ENCODE data around the gene DDX27. TPM values are rescaled to one million over a fixed set of nuclear protein-coding genes. Genes with fewer than 3 reads are reported as not detected.
"Not testable (repeated sequence)": the region's sequence is repeated elsewhere in the genome, so short reads cannot be mapped to it uniquely, and the experiment has no call there.

The DDX27 gene
- total RNA-seq, 1 donor = 34.0 TPM

- no peaks in the 10 kb centered on the region for H3K4me1 ChIP-seq (ENCODE audit: insufficient read depth, low read length)
- peaks cover 86% of the 10 kb centered on the region for H3K79me2 ChIP-seq (ENCODE audit: insufficient read depth, low read length)
- no peak overlapping the region for H2AFZ ChIP-seq (ENCODE audit: low read length)
- no peak overlapping the region for H3K4me3 ChIP-seq (ENCODE audit: insufficient read depth, low read length)
- no peaks in the 10 kb centered on the region for H3K9me3 ChIP-seq (ENCODE audit: low read depth, low read length)
- peaks cover 45% of the 10 kb centered on the region for H4K20me1 ChIP-seq (ENCODE audit: insufficient read depth, low read length)
- no peaks in the 10 kb centered on the region for H3K27me3 ChIP-seq (ENCODE audit: insufficient read depth, low read length)
- no peak overlapping the region for H3K4me2 ChIP-seq (ENCODE audit: insufficient read depth, low read length)
- no peak for DNase-seq (ENCODE audit: insufficient read length, low spot score, missing footprints)
- TF ChIP-seq CTCF (IDR thresholded peaks at IDR 0.05; ENCODE audit: extremely low read depth, low read depth, low read length) = no peak
- no peaks in the 10 kb centered on the region for H3K36me3 ChIP-seq (ENCODE audit: insufficient read depth, low read length)
- no peak overlapping the region for H3K27ac ChIP-seq (ENCODE audit: low read depth, low read length)
Measured at GRCh38 chr20:49179368-49180277, 39.6 kb upstream of the DDX27 start.

- Histone ChIP-seq H3K9me3 (ENCODE audit: low read depth, low read length) (no peaks in the 10 kb centered on the region), H3K4me1 (ENCODE audit: insufficient read depth, low read length) (peaks cover 3% of the 10 kb centered on the region), H3K27ac (ENCODE audit: low read depth, low read length) (no peak overlapping the region), H3K4me2 (ENCODE audit: insufficient read depth, low read length) (no peak overlapping the region), H3K79me2 (ENCODE audit: insufficient read depth, low read length) (peaks cover 94% of the 10 kb centered on the region), H2AFZ (ENCODE audit: low read length) (no peak overlapping the region), H3K36me3 (ENCODE audit: insufficient read depth, low read length) (no peaks in the 10 kb centered on the region), H4K20me1 (ENCODE audit: insufficient read depth, low read length) (peaks cover 58% of the 10 kb centered on the region), H3K27me3 (ENCODE audit: insufficient read depth, low read length) (no peaks in the 10 kb centered on the region), H3K4me3 (ENCODE audit: insufficient read depth, low read length) (no peak overlapping the region)
- TF ChIP-seq CTCF (IDR thresholded peaks at IDR 0.05; ENCODE audit: extremely low read depth, low read depth, low read length) = no peak
- DNase-seq (ENCODE audit: insufficient read length, low spot score, missing footprints) = no peak
Measured at GRCh38 chr20:49181265-49181877, 37.8 kb upstream of the DDX27 start.

GRCh38 chr20:49183444-49183843, 35.8 kb upstream of the DDX27 start:
- Histone ChIP-seq H3K4me2 (ENCODE audit: insufficient read depth, low read length) (no peak overlapping the region), H3K27ac (ENCODE audit: low read depth, low read length) (no peak overlapping the region), H3K79me2 (ENCODE audit: insufficient read depth, low read length) (peaks cover 92% of the 10 kb centered on the region), H3K36me3 (ENCODE audit: insufficient read depth, low read length) (no peaks in the 10 kb centered on the region), H4K20me1 (ENCODE audit: insufficient read depth, low read length) (peaks cover 65% of the 10 kb centered on the region), H3K9me3 (ENCODE audit: low read depth, low read length) (no peaks in the 10 kb centered on the region), H3K4me1 (ENCODE audit: insufficient read depth, low read length) (peaks cover 10% of the 10 kb centered on the region), H3K27me3 (ENCODE audit: insufficient read depth, low read length) (no peaks in the 10 kb centered on the region), H2AFZ (ENCODE audit: low read length) (no peak overlapping the region), H3K4me3 (ENCODE audit: insufficient read depth, low read length) (no peak overlapping the region)
- no peak for DNase-seq (ENCODE audit: insufficient read length, low spot score, missing footprints)
- TF ChIP-seq CTCF (IDR thresholded peaks at IDR 0.05; ENCODE audit: extremely low read depth, low read depth, low read length) = no peak

GRCh38 chr20:49184084-49184501, 35.1 kb upstream of the DDX27 start:
- not testable (repeated sequence) for H3K4me3 ChIP-seq (ENCODE audit: insufficient read depth, low read length); H2AFZ ChIP-seq (ENCODE audit: low read length); DNase-seq (ENCODE audit: insufficient read length, low spot score, missing footprints); H3K27ac ChIP-seq (ENCODE audit: low read depth, low read length); H3K36me3 ChIP-seq (ENCODE audit: insufficient read depth, low read length); H3K4me2 ChIP-seq (ENCODE audit: insufficient read depth, low read length); H3K27me3 ChIP-seq (ENCODE audit: insufficient read depth, low read length); H3K9me3 ChIP-seq (ENCODE audit: low read depth, low read length)
- H4K20me1 ChIP-seq (ENCODE audit: insufficient read depth, low read length) = peaks cover 64% of the 10 kb centered on the region
- peaks cover 89% of the 10 kb centered on the region for H3K79me2 ChIP-seq (ENCODE audit: insufficient read depth, low read length)
- H3K4me1 ChIP-seq (ENCODE audit: insufficient read depth, low read length) = peaks cover 10% of the 10 kb centered on the region

Data from osteoblast (primary cell).